Measurements from ENCODE around the gene S1PR5.
A peak's percentile ranks its signal among the peaks of the same experiment; 100 is the strongest.

The S1PR5 gene

GRCh38 chr19:10514211-10515145 lies 2.8 kb downstream of the S1PR5 start:
- DNase-seq (ENCODE audit: low read depth in 2 of 2) = no peak

GRCh38 chr19:10513223-10513622 lies 4.0 kb downstream of the S1PR5 start:
- no peak for DNase-seq (ENCODE audit: low read depth in 2 of 2)

GRCh38 chr19:10510301-10510802 lies 6.9 kb downstream of the S1PR5 start:
- DNase-seq (ENCODE audit: low read depth in 2 of 2) = no peak

- no peak for DNase-seq (ENCODE audit: low read depth in 2 of 2)
Observed at GRCh38 chr19:10508707-10509106, 8.5 kb downstream of the S1PR5 start.

- no peak for DNase-seq (ENCODE audit: low read depth in 2 of 2)
Observed at GRCh38 chr19:10508036-10508435, 9.2 kb downstream of the S1PR5 start.

GRCh38 chr19:10505583-10506229 lies 11.5 kb downstream of the S1PR5 start:
- DNase-seq (ENCODE audit: low read depth in 2 of 2) = peak; percentile 58 to 69

GRCh38 chr19:10503002-10503789 lies 14.1 kb downstream of the S1PR5 start, which contains the start of gene KEAP1:
Gene KEAP1 (minus strand): TSS chr19:10503356. CDS start chr19:10500033, 3,323 bp downstream.
- no peak for DNase-seq (ENCODE audit: low read depth in 2 of 2)

GRCh38 chr19:10502524-10503001 lies 14.7 kb downstream of the S1PR5 start:
- peak; percentile 79 to 80 for DNase-seq (ENCODE audit: low read depth in 2 of 2)

GRCh38 chr19:10501971-10502523 lies 15.2 kb downstream of the S1PR5 start:
- no peak for DNase-seq (ENCODE audit: low read depth in 2 of 2)

GRCh38 chr19:10500247-10500592 lies 17.0 kb downstream of the S1PR5 start:
- DNase-seq (ENCODE audit: low read depth in 2 of 2) = no peak

- DNase-seq (ENCODE audit: low read depth in 2 of 2) = no peak
Observed at GRCh38 chr19:10499550-10500246, 17.5 kb downstream of the S1PR5 start.

- no peak for DNase-seq (ENCODE audit: low read depth in 2 of 2)
Observed at GRCh38 chr19:10497371-10497770, 19.9 kb downstream of the S1PR5 start.

GRCh38 chr19:10491472-10492047 lies 25.7 kb downstream of the S1PR5 start:
- no peak for DNase-seq (ENCODE audit: low read depth in 2 of 2)

- no peak for DNase-seq (ENCODE audit: low read depth in 2 of 2)
Observed at GRCh38 chr19:10486551-10486950, 30.7 kb downstream of the S1PR5 start.

GRCh38 chr19:10478903-10479384 lies 38.3 kb downstream of the S1PR5 start:
- DNase-seq (ENCODE audit: low read depth in 2 of 2) = peak; percentile 79 to 82

GRCh38 chr19:10478476-10478875 lies 38.8 kb downstream of the S1PR5 start:
- no peak for DNase-seq (ENCODE audit: low read depth in 2 of 2)

GRCh38 chr19:10474962-10475451 lies 42.2 kb downstream of the S1PR5 start:
- DNase-seq (ENCODE audit: low read depth in 2 of 2) = no peak

GRCh38 chr19:10473192-10473591 lies 44.1 kb downstream of the S1PR5 start:
- no peak for DNase-seq (ENCODE audit: low read depth in 2 of 2)

GRCh38 chr19:10471909-10472308 lies 45.3 kb downstream of the S1PR5 start:
- no peak for DNase-seq (ENCODE audit: low read depth in 2 of 2)

GRCh38 chr19:10468133-10468532 lies 49.1 kb downstream of the S1PR5 start:
- no peak for DNase-seq (ENCODE audit: low read depth in 2 of 2)

Measured in activated CD8-positive, alpha-beta memory T cell treated with anti-CD3 and anti-CD28 coated beads for 4 hours (primary cell).